K562 (cell line): ENCODE results near the gene C9orf40. TPM values are rescaled to one million over a fixed set of nuclear protein-coding genes. Genes with fewer than 3 reads are reported as not detected.

ENCODE experiments used
- ATAC-seq: fragments of 200-7000 bp; cut with Tn5 transposase; 3 replicates; pipeline ENCODE4 v1.9.1; 2020; ENCODE audit warnings: moderate library complexity
- BruUV-seq: library from RNA; stranded (reverse); fragments of 400-500 nt; replicated peaks from 2 replicates; lab custom pipeline; 2021; lab: Mats Ljungman, UMichigan
- CTCF ChIA-PET: fragments of 300-600 bp; formaldehyde crosslinking; extraction: SDS; loops from one replicate; lab custom pipeline; 2021; ENCODE audit warnings: low intra/inter-chr PET ratio; lab: Yijun Ruan, JAX
- POLR2A ChIA-PET: fragments of 300-600, 350-650 bp; sonication (Branson Sonifier 250); formaldehyde crosslinking; extraction: SDS; loops from one replicate; lab custom pipeline; 2021; ENCODE audit warnings: antibody characterized with exemption, inconsistent platforms; lab: Yijun Ruan, JAX
- DNase-seq, 4 experiments: peaks; one replicate each; pipeline versions ENCODE4 v3.0.0 to v3.0.0-alpha.2; 2011 to 2018; ENCODE audit warnings: low spot score in 3 of 4, mixed read lengths in 3 of 4; ENCODE audit errors: extremely low read depth in 1 of 4
- FAIRE-seq: peaks from 2 replicates; lab custom pipeline; 2011; peaks lifted over from hg19 to GRCh38; lab: Jason Lieb, UNC
- H2AFZ ChIP-seq: 2 replicates; pipeline ENCODE4 v1.6.0; 2011; ENCODE audit warnings: low read depth, low read length, control low read depth, inconsistent platforms
- H3K27ac ChIP-seq: fragments of 200-600 bp; 3 replicates; pipeline ENCODE4 v1.8.0; 2011; ENCODE audit warnings: low read depth, mild to moderate bottlenecking, control low read depth, inconsistent platforms, low read length, moderate library complexity, mixed read lengths; ENCODE audit errors: extremely low read depth
- H3K27me3 ChIP-seq, 2 experiments: fragments of 300-600 bp in 1 of 2; 2 replicates in 1 of 2; 3 replicates in 1 of 2; pipeline versions ENCODE4 v1.6.0 to v1.8.0; 2011; ENCODE audit warnings: inconsistent platforms in 2 of 2, low read length in 2 of 2, mild to moderate bottlenecking in 1 of 2, mixed read lengths in 1 of 2, moderate library complexity in 1 of 2; ENCODE audit not compliant: control insufficient read depth in 2 of 2, insufficient read depth in 2 of 2
- H3K36me3 ChIP-seq: fragments of 300-600 bp; 3 replicates; pipeline ENCODE4 v1.8.0; 2011; ENCODE audit warnings: mild to moderate bottlenecking, low read length, inconsistent platforms; ENCODE audit not compliant: control insufficient read depth, insufficient read depth
- H3K4me1 ChIP-seq, 2 experiments: fragments of 200-600 bp in 1 of 2; replicated peaks in 1 of 2; 2 replicates in 1 of 2; 3 replicates in 1 of 2; pipeline versions ENCODE4 v1.5.1 to v1.8.0; 2011; ENCODE audit warnings: inconsistent platforms in 2 of 2, low read length in 2 of 2, mild to moderate bottlenecking in 1 of 2, mixed read lengths in 1 of 2, moderate library complexity in 1 of 2; ENCODE audit not compliant: control insufficient read depth in 2 of 2, insufficient read depth in 2 of 2
- H3K4me2 ChIP-seq: 2 replicates; pipeline ENCODE4 v1.6.1; 2011; ENCODE audit warnings: low read length, control low read depth, inconsistent platforms, mixed read lengths; ENCODE audit not compliant: insufficient read depth
- H3K4me3 ChIP-seq: fragments of 200-600 bp; sonication (generic), shearing (Covaris generic); 2 replicates; pipeline ENCODE4 v1.5.1; 2016; ENCODE audit warnings: control low read depth, inconsistent platforms
- H3K79me2 ChIP-seq: fragments of 200-600 bp; 3 replicates; pipeline ENCODE4 v1.8.0; 2011; ENCODE audit warnings: low read length, inconsistent platforms; ENCODE audit not compliant: control insufficient read depth, insufficient read depth
- H3K9ac ChIP-seq, 2 experiments: 2 replicates each; pipeline versions ENCODE4 v1.6.0 to v1.6.1; 2011; ENCODE audit warnings: low read depth in 2 of 2, low read length in 2 of 2, control low read depth in 1 of 2, inconsistent platforms in 1 of 2, mild to moderate bottlenecking in 1 of 2, mixed read lengths in 1 of 2; ENCODE audit not compliant: insufficient read depth in 1 of 2
- H3K9me1 ChIP-seq: one replicate; pipeline ENCODE4 v1.6.0; 2011; ENCODE audit warnings: inconsistent platforms, mild to moderate bottlenecking, low read length, moderate library complexity; ENCODE audit not compliant: control insufficient read depth, insufficient read depth
- H3K9me3 ChIP-seq: replicated peaks from 2 replicates; pipeline ENCODE4 v1.5.1; 2011; ENCODE audit warnings: low read depth, low read length, inconsistent platforms; ENCODE audit not compliant: control insufficient read depth, insufficient read depth
- H4K20me1 ChIP-seq: replicated peaks from 2 replicates; pipeline ENCODE4 v1.6.1; 2011; ENCODE audit warnings: low read length, inconsistent platforms, mixed read lengths; ENCODE audit not compliant: control insufficient read depth, insufficient read depth
- CBX2 ChIP-seq: fragments of 200-600 bp; sonication (generic); IDR thresholded peaks from one replicate; pipeline ENCODE4 v1.6.1; 2012; ENCODE audit warnings: mild to moderate bottlenecking, low read length, inconsistent platforms; ENCODE audit not compliant: insufficient read depth, poor library complexity, severe bottlenecking
- CHD4 ChIP-seq: fragments of 200-600 bp; sonication (generic); IDR thresholded peaks from 3 replicates; pipeline ENCODE4 v1.6.1; 2012; ENCODE audit warnings: low read depth, mild to moderate bottlenecking, mixed read lengths, low read length, inconsistent platforms; ENCODE audit not compliant: insufficient read depth, insufficient replicate concordance, poor library complexity, severe bottlenecking
- NR3C1 ChIP-seq: sonication (generic); formaldehyde crosslinking; IDR thresholded peaks from 2 replicates; pipeline ENCODE4 v1.8.1; 2022; ENCODE audit warnings: missing genetic modification reagents
- PHF21A ChIP-seq: fragments of 450-650 bp; IDR thresholded peaks from 2 replicates; pipeline ENCODE4 v1.6.1; 2017; ENCODE audit warnings: low read depth, borderline replicate concordance
- THRAP3 ChIP-seq: fragments of 450-650 bp; IDR thresholded peaks from 2 replicates; pipeline ENCODE4 v1.6.1; 2016; ENCODE audit warnings: mild to moderate bottlenecking, inconsistent platforms, borderline replicate concordance
- in situ Hi-C: fragments of 300-500 bp; cut with MboI; formaldehyde crosslinking; loops from 4 replicates; pipeline ENCODE4 v1.15.0; 2018; ENCODE audit warnings: inconsistent platforms, mixed read lengths
- intact Hi-C: fragments of 100-400 bp; cut with micrococcal nuclease; formaldehyde crosslinking; loops from 2 replicates; pipeline ENCODE4 v1.14.2; 2022
- polyA plus RNA-seq, 8 experiments: library from polyadenylated mRNA; depleted of rRNA in 4 of 8; stranded (reverse) in 5 of 8; unstranded in 3 of 8; fragments of >200 nt; fragmentation: Nextera tagmentation in 2 of 8; fragmentation: Illumina TruSeq in 1 of 8; extraction: Ambion mirVana in 2 of 8; extraction: Trizol in 1 of 8; gene quantifications; 2 replicates each; pipeline versions ENCODE4 v1.2.1 to v1.2.3, GENCODE V29; 2011 to 2014; ENCODE audit warnings: inconsistent platforms in 1 of 8, missing spikeins in 1 of 8
- total RNA-seq, 7 experiments: library from RNA; depleted of rRNA in 6 of 7; stranded (reverse); fragments of >200 nt in 6 of 7; fragmentation: Illumina TruSeq in 2 of 7; extraction: Trizol in 2 of 7; gene quantifications; 2 replicates each; pipeline versions ENCODE4 v1.2.1 to v1.2.3, GENCODE V29; 2011 to 2021; ENCODE audit warnings: low replicate concordance in 1 of 7
- TF ChIP-seq, protein P1 (sequence below): IDR thresholded peaks from 2 replicates; pipeline ENCODE4 v1.6.1; 2012; ENCODE audit warnings: low read depth, low read length, improper control_type of control experiment, borderline replicate concordance

C9orf40 gene
- total and polyA plus RNA-seq, 9 of the 15 experiments (the other 6 are each of a cell fraction or from before 2014, with no cell fraction given): 5.6 to 17.3 (median 8.7) TPM

DNA sequence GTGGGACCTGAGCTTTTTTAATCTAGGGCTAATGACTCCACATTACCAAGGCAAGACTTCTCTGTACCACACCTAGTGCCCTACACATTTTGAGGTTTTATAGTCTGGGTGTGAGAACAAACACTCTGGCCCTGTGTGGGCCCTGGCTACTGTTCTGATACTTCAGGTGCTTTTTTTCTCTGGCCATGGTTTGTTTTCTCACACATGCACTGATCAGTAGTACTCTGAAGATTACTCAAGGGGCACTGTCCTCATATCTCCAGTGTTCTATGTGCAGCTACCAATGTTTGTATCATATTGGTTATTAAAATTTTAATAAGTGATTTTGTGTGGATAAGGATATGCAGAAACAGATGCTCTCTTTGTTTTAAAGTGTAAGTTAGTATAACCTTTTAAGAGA is 5.9 kb upstream of the C9orf40 start:
- intact Hi-C loops (no loop called here), in situ Hi-C loops (no loop called here)
- no peak overlapping the region for H3K9ac ChIP-seq
- no peaks in the 10 kb centered on the region for H3K9me3 ChIP-seq
- FAIRE-seq: no peak
- no peaks in the 10 kb centered on the region for H4K20me1 ChIP-seq
- H3K4me1 ChIP-seq: peaks cover 0 to 4% of the 10 kb centered on the region in 2 experiments; a peak in 2 of 5 replicates
- H3K27me3 ChIP-seq: no peaks in the 10 kb centered on the region
- BruUV-seq: no TSS peak
- H3K9me1 ChIP-seq: no peaks in the 10 kb centered on the region
- ATAC-seq: no peak
- no peak overlapping the region for H3K27ac ChIP-seq
- CTCF ChIA-PET: no interaction called here
- POLR2A ChIA-PET: no interaction called here
- H3K4me2 ChIP-seq: no peak overlapping the region
- TF ChIP-seq PHF21A: no peak
- TF ChIP-seq NR3C1 (CRISPR knock-in tag): no peak
- TF ChIP-seq CBX2: no peak
- no peak for TF ChIP-seq CHD4
- TF ChIP-seq, protein P1, sequence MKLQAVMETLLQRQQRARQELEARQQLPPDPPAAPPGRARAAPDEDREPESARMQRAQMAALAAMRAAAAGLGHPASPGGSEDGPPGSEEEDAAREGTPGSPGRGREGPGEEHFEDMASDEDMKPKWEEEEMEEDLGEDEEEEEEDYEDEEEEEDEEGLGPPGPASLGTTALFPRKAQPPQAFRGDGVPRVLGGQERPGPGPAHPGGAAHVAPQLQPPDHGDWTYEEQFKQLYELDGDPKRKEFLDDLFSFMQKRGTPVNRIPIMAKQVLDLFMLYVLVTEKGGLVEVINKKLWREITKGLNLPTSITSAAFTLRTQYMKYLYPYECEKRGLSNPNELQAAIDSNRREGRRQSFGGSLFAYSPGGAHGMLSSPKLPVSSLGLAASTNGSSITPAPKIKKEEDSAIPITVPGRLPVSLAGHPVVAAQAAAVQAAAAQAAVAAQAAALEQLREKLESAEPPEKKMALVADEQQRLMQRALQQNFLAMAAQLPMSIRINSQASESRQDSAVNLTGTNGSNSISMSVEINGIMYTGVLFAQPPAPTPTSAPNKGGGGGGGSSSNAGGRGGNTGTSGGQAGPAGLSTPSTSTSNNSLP: no peak
- TF ChIP-seq THRAP3: no peak
- DNase-seq: no peak
- H2AFZ ChIP-seq: no peak overlapping the region
- peaks cover 6% of the 10 kb centered on the region; the same call in 1 of the 3 replicates for H3K36me3 ChIP-seq
- H3K4me3 ChIP-seq: no peak overlapping the region
- peaks cover 9% of the 10 kb centered on the region for H3K79me2 ChIP-seq
